ENCODE data around the gene TUBB. TPM values are rescaled to one million over a fixed set of nuclear protein-coding genes. Genes with fewer than 3 reads are reported as not detected.

TUBB gene
- total RNA-seq, 3 donors from 2014 or later = 113 to 328 (median 307) TPM

- peaks cover 5% of the 10 kb centered on the region for H3K36me3 ChIP-seq (ENCODE audit: low read depth)
- peaks cover 34% of the 10 kb centered on the region for H3K4me1 ChIP-seq (ENCODE audit: low read depth)
- intact Hi-C loops (cut with DNase I, micrococcal nuclease) = loop anchor here (10.0 kb wide), 2 partner anchors 82 to 142 kb away; partner anchors contain the start of gene DDR1 (in 2 of the 2)
- DNase-seq (peak; percentile 99 to 100 (median 99)), ATAC-seq (peak; percentile 81)
- TF ChIP-seq CTCF (IDR thresholded peaks at IDR 0.05) = peak; percentile 7
- H3K4me3 ChIP-seq = peak within 1 kb of the TSS; percentile 71
- no peaks in the 10 kb centered on the region for H3K9me3 ChIP-seq
Measured at GRCh38 chr6:30742316-30743098, 22.4 kb downstream of the TUBB start, which contains the start of gene FLOT1. FLOT1 (minus strand) TSS chr6:30742687; CDS start chr6:30742189, 498 bp downstream.

- no peak for TF ChIP-seq CTCF (IDR thresholded peaks at IDR 0.05)
- peak overlapping the region; percentile 71 for H3K4me3 ChIP-seq
- ATAC-seq (no peak), DNase-seq (peak; percentile 60 to 73 (median 70))
- H3K36me3 ChIP-seq (ENCODE audit: low read depth) = peaks cover 5% of the 10 kb centered on the region
- peaks cover 36% of the 10 kb centered on the region for H3K4me1 ChIP-seq (ENCODE audit: low read depth)
- no peaks in the 10 kb centered on the region for H3K9me3 ChIP-seq
- intact Hi-C loops (cut with DNase I, micrococcal nuclease) = loop anchor here (10.0 kb wide), 2 partner anchors 81 to 141 kb away; partner anchors contain the start of gene DDR1 (in 2 of the 2)
Measured at GRCh38 chr6:30743099-30744053, 23.2 kb downstream of the TUBB start.

- DNase-seq = peak; percentile 91 to 93 (median 92)
- H3K9me3 ChIP-seq = no peaks in the 10 kb centered on the region
- peak; percentile 42 for TF ChIP-seq CTCF (IDR thresholded peaks at IDR 0.05)
- peak; percentile 55 for ATAC-seq
- peak within 1 kb of the TSS; percentile 71 for H3K4me3 ChIP-seq
- intact Hi-C loops (cut with DNase I, micrococcal nuclease) = loop anchor here (10.0 kb wide), 2 partner anchors 81 to 141 kb away; partner anchors contain the start of gene DDR1 (in 2 of the 2)
- peaks cover 44% of the 10 kb centered on the region for H3K4me1 ChIP-seq (ENCODE audit: low read depth)
- peaks cover 5% of the 10 kb centered on the region for H3K36me3 ChIP-seq (ENCODE audit: low read depth)
Measured at GRCh38 chr6:30744054-30744805, 24.1 kb downstream of the TUBB start, which contains the start of gene IER3. IER3 (minus strand) TSS chr6:30744547; CDS start chr6:30744518, 29 bp downstream.

- TF ChIP-seq CTCF (IDR thresholded peaks at IDR 0.05) = no peak
- ATAC-seq (no peak), DNase-seq (no peak)
- peaks cover 61% of the 10 kb centered on the region for H3K4me1 ChIP-seq (ENCODE audit: low read depth)
- intact Hi-C loops (cut with DNase I, micrococcal nuclease) = loop anchor here (10.0 kb wide), 2 partner anchors 78 to 138 kb away; partner anchors contain the start of gene DDR1 (in 2 of the 2)
- H3K36me3 ChIP-seq (ENCODE audit: low read depth) = peaks cover 5% of the 10 kb centered on the region
- H3K9me3 ChIP-seq = no peaks in the 10 kb centered on the region
- H3K4me3 ChIP-seq = no peak overlapping the region
Measured at GRCh38 chr6:30747300-30747687, 27.1 kb downstream of the TUBB start.

Data from mucosa of descending colon (tissue), 3 donors.